ENCODE data around the gene ANO2.

ANO2 gene

DNA sequence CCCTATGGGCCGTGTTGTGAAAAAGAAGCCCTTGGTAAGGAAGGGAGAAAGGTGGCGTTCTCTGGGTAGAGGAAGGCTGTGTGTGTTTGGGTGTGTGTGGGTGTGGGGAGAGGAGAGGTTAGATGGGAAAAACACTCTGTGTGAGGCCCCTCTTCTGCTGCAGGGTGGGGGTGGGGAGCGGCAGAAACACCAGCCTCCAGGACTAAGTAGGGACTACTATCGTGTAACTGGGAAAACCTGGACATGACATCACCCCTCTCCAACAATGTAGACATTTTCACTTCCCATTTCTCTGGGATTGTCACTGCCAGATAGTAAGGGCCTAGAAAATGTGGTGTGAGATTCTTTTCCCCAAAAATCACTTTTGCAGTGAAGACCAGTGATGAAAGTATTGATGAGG, 308.2 kb downstream of the ANO2 start:
- Histone ChIP-seq H3K36me3 (replicated peaks) (no peaks in the 10 kb centered on the region), H3K4me3 (ENCODE audit: low read depth, low read length) (no peak overlapping the region), H3K27me3 (replicated peaks) (no peaks in the 10 kb centered on the region), H3K27ac (no peak overlapping the region)
- in situ Hi-C loops (cut with HindIII; ENCODE audit: low pct_ligation_motif_present, low sequenced_read_pairs), result no loop called here
- TF ChIP-seq, protein P1, sequence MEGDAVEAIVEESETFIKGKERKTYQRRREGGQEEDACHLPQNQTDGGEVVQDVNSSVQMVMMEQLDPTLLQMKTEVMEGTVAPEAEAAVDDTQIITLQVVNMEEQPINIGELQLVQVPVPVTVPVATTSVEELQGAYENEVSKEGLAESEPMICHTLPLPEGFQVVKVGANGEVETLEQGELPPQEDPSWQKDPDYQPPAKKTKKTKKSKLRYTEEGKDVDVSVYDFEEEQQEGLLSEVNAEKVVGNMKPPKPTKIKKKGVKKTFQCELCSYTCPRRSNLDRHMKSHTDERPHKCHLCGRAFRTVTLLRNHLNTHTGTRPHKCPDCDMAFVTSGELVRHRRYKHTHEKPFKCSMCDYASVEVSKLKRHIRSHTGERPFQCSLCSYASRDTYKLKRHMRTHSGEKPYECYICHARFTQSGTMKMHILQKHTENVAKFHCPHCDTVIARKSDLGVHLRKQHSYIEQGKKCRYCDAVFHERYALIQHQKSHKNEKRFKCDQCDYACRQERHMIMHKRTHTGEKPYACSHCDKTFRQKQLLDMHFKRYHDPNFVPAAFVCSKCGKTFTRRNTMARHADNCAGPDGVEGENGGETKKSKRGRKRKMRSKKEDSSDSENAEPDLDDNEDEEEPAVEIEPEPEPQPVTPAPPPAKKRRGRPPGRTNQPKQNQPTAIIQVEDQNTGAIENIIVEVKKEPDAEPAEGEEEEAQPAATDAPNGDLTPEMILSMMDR (IDR thresholded peaks at IDR 0.05; ENCODE audit: low read depth, low read length, missing control alignments), result no peak
- no peak for DNase-seq

DNA sequence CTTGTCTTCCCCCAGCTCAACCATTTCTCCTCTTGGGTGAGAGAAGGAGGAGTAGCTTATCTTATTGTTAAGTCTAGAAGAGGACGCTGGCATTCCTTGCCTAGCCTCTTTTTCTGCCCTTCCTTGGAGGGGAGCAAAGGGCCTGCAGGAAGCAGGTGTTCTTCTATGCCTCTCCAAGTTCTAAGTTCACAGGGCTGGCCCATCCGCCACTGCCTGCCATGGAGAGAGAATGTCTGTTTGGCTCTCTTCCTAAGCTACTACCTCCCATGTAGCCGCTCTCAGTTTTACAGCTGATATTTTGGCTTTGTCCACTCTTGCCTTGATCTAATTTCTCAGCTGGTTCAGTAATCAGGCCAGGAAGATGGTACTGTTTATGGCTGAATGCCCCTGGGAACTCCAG, 312.0 kb downstream of the ANO2 start:
- in situ Hi-C loops (cut with HindIII; ENCODE audit: low pct_ligation_motif_present, low sequenced_read_pairs), result no loop called here
- TF ChIP-seq, protein P1 (IDR thresholded peaks at IDR 0.05; ENCODE audit: low read depth, low read length, missing control alignments), result no peak
- no peak for DNase-seq
- Histone ChIP-seq H3K27ac (no peak overlapping the region), H3K36me3 (replicated peaks) (no peaks in the 10 kb centered on the region), H3K4me3 (ENCODE audit: low read depth, low read length) (no peak overlapping the region), H3K27me3 (replicated peaks) (no peaks in the 10 kb centered on the region)

DNA sequence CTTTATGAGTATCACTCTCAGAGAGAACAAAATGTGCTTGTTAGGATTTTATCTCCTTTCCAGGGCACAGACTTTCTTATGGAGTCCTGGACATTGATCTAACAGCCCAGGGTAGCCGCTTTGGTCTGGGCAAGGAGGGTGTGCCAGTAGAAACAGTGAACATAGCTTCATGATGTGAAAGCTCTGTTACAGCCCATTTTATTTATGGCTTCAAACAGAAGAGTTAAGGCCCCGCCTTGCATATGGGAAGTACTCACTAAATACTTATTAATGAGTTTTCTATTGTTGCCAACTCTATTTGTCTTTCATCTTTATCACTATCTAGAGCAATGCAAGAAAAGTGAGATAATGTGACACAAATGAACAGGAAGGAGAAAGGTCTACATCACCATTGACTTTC, 312.6 kb downstream of the ANO2 start:
- no peak for DNase-seq
- TF ChIP-seq, protein P1 (IDR thresholded peaks at IDR 0.05; ENCODE audit: low read depth, low read length, missing control alignments), result no peak
- Histone ChIP-seq H3K27me3 (replicated peaks) (no peaks in the 10 kb centered on the region), H3K36me3 (replicated peaks) (no peaks in the 10 kb centered on the region), H3K27ac (no peak overlapping the region), H3K4me3 (ENCODE audit: low read depth, low read length) (no peak overlapping the region)
- in situ Hi-C loops (cut with HindIII; ENCODE audit: low pct_ligation_motif_present, low sequenced_read_pairs), result no loop called here

DNA sequence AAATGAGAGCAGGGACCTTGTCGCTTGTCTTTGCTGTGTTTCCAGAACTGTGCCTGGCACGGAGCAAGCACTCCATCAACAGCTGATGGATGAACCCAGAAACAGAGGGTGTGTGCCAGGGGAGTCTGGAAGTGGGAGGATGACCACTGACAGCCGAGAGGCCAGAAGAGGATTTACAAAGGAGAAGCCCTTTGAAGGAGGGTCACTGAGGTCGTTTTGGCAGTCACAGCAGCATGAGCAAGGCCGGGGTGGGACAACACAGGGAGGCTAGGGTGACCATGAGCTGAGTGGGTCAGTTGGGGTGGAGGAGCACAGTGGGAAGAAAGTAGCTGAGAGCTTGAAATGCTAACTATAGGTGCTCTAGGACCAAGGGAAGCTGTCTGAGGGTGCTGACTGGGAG, 313.6 kb downstream of the ANO2 start:
- in situ Hi-C loops (cut with HindIII; ENCODE audit: low pct_ligation_motif_present, low sequenced_read_pairs), result no loop called here
- no peaks in the 10 kb centered on the region for H3K27me3 ChIP-seq (replicated peaks)

DNA sequence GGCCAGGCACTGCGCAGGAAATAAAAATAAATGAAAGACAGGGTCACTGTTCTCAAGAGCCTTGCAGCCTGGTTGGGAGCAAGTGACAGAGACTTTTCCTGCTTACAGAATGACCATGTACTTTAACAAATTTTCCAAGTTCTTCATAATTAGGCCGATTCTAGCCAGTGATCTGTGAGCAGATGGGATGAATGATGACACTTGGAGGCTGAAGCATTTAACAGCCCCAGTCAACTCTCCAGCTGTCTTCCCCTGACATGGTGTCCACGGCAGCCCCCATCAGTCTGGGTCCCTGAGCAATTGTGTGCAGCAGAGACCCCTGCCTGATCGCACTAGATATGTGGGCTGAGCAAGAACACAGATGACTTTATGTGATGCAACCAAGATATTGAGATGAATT, 314.3 kb downstream of the ANO2 start:
- in situ Hi-C loops (cut with HindIII; ENCODE audit: low pct_ligation_motif_present, low sequenced_read_pairs), result no loop called here
- Histone ChIP-seq H3K27ac (no peak overlapping the region), H3K36me3 (replicated peaks) (no peaks in the 10 kb centered on the region), H3K4me3 (ENCODE audit: low read depth, low read length) (no peak overlapping the region), H3K27me3 (replicated peaks) (no peaks in the 10 kb centered on the region)
- DNase-seq, result no peak
- TF ChIP-seq, protein P1 (IDR thresholded peaks at IDR 0.05; ENCODE audit: low read depth, low read length, missing control alignments), result no peak

More for the DNA sequence above, 313.6 kb downstream of the ANO2 start:
- TF ChIP-seq, protein P1 (IDR thresholded peaks at IDR 0.05; ENCODE audit: low read depth, low read length, missing control alignments), result no peak
- no peak for DNase-seq
- Histone ChIP-seq H3K36me3 (replicated peaks) (no peaks in the 10 kb centered on the region), H3K27ac (no peak overlapping the region), H3K4me3 (ENCODE audit: low read depth, low read length) (no peak overlapping the region)

DNA sequence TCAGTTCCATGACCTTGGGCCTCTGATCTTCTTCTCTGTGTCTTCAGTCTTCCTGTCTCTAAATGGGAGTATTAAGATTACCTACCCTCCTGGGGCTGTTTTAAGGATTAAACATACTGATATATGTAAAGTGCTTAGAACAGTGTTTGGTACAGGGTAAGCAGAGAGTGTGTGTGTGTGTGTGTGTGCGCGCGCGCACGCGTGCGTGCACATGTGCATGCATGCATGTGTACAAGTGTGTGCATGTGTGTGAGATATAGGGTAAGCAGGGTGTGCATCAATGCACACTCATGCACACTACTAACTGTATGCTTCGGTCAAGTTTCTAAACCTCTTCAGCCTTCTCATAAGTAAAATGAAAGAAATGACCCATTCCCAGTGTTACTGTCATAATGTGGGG, 316.6 kb downstream of the ANO2 start:
- Histone ChIP-seq H3K4me3 (ENCODE audit: low read depth, low read length) (no peak overlapping the region), H3K27ac (no peak overlapping the region), H3K27me3 (replicated peaks) (no peaks in the 10 kb centered on the region), H3K36me3 (replicated peaks) (no peaks in the 10 kb centered on the region)
- in situ Hi-C loops (cut with HindIII; ENCODE audit: low pct_ligation_motif_present, low sequenced_read_pairs), result no loop called here
- DNase-seq, result no peak
- TF ChIP-seq, protein P1 (IDR thresholded peaks at IDR 0.05; ENCODE audit: low read depth, low read length, missing control alignments), result no peak
